Right kidney (tissue), 1 donor: Measurements from ENCODE around the gene IGFL2.

Source experiments
- DNase-seq: peaks from one replicate; pipeline ENCODE4 v3.0.0-alpha.2; 2016

IGFL2 gene

DNA sequence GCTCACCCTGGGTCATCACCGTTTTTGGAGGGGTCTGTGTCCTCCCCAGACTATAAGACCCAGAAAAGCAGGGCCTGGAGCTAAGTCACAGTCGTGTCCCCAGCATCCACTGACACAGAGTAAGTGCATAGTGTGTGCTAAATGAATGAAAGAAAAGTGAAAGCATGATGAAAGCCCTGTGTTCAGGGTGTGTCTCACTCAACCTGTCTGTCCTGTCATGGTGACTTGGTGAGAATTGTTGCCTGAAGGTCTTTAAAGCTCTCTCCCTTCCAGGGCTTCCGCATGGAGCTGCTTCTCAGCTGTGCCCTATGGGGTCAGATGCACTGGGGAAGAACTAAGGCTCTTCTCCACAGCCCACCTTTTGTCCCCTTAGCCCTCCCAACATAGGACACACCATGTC lies 61.0 kb downstream of the IGFL2 start:
- no peak for DNase-seq

DNA sequence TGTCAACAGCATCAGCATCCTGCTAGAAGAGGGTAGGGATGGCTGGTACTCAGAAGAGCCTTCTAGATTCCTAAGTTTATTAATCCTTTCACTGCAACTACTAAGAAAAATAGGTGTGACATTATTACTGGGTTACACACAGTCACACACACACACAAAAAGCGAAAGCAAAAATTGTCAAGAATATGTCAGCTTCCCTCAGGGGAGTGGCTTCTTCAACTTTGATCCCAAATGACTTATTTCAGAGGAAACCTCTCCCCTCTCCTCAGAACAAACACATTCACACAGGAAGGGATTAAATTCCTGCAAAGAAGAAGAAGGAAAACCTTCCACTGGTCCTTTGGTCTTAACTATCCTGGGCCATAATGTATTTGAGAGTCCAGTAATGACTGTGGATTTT lies 61.4 kb downstream of the IGFL2 start:
- DNase-seq, result no peak

DNA sequence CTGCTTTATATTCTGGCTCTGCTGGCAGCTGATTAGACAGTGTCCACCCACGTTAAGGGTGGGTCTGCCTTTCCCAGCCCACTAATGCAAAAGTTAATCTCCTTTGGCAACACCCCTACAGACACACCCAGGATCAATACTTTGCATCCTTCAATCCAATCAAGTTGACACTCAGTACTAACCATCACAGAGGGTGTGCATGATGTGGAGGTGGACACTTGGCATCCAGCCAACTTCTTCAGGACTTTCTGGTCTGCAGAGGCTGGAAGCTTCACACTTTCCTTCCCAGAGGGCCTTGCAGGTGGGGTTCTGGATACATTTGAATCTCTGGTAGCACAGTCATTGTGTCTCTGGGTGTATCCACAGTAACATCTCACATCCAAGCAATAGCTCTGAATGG lies 62.6 kb downstream of the IGFL2 start:
- no peak for DNase-seq
